Measurements from ENCODE around the gene RALY. TPM values are rescaled to one million over a fixed set of nuclear protein-coding genes. Genes with fewer than 3 reads are reported as not detected.

Gene RALY
- total RNA-seq, 2 donors from 2014 or later, result 104 to 166 TPM

DNA sequence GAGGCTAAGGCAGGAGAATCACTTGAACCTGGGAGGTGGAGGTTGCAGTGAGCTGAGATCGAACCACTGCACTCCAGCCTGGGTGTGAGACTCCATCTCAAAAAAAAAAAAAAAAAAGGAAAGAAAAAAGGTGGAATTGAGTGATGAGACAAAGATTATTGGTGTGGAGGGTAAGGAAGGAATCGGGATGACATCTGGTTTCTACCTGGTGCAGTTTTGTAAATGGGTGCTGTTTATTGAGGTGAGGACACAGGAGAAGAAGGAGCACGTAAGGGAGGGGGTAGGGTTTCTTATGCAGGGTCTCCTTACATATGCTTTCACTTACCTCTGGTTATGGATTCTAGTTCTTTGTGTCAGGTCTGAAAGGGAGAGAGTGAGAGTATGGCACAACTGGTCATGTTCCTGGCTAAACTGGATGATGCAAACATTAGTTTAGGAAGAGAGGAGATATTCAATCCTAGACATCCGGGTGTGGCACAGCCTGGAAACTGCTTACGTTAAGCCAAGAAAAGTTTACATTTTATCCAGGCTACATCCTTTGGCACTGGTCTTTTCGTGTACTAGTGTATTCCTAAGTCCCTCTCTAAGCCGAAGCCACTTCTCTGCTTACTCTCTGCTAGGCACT lies 5.4 kb downstream of the RALY start:
- no peaks in the 10 kb centered on the region for H3K9me3 ChIP-seq
- ATAC-seq (ENCODE audit: insufficient number of reproducible peaks, low FRiP score, low read depth) (no peak), DNase-seq (ENCODE audit: low spot score) (no peak)
- no peaks in the 10 kb centered on the region for H3K27me3 ChIP-seq (replicated peaks; ENCODE audit: insufficient read depth)
- no peak overlapping the region for H3K27ac ChIP-seq
- no peak overlapping the region for H3K4me3 ChIP-seq
- no peaks in the 10 kb centered on the region for H3K36me3 ChIP-seq
- H3K4me1 ChIP-seq (ENCODE audit: control insufficient read depth in 1 of 2, low read depth in 2 of 2), result peaks cover 42 to 71% of the 10 kb centered on the region in 2 donors
- TF ChIP-seq, protein P1, sequence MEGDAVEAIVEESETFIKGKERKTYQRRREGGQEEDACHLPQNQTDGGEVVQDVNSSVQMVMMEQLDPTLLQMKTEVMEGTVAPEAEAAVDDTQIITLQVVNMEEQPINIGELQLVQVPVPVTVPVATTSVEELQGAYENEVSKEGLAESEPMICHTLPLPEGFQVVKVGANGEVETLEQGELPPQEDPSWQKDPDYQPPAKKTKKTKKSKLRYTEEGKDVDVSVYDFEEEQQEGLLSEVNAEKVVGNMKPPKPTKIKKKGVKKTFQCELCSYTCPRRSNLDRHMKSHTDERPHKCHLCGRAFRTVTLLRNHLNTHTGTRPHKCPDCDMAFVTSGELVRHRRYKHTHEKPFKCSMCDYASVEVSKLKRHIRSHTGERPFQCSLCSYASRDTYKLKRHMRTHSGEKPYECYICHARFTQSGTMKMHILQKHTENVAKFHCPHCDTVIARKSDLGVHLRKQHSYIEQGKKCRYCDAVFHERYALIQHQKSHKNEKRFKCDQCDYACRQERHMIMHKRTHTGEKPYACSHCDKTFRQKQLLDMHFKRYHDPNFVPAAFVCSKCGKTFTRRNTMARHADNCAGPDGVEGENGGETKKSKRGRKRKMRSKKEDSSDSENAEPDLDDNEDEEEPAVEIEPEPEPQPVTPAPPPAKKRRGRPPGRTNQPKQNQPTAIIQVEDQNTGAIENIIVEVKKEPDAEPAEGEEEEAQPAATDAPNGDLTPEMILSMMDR (IDR thresholded peaks at IDR 0.05), result no peak

DNA sequence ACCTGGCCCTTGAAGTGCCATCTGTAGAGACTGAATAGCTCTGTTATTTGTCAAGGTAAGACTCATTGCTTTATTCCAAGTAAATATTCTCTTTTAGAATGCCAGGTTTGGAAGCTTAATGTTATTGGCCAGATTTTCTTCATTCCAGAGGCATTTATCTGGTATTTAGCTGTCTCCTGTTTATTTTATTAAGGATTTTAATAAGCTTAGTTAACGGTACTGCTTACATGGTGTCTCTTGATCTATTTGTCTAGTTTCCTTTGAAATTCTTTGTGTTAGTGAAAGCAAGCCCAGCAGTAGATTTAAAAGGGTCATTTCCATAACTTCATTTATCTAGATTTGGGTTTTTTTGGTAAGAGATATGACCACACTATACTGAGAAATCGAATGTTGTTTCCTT lies 7.7 kb downstream of the RALY start:
- no peaks in the 10 kb centered on the region for H3K9me3 ChIP-seq
- H3K4me1 ChIP-seq (ENCODE audit: control insufficient read depth in 1 of 2, low read depth in 2 of 2), result peaks cover 31 to 55% of the 10 kb centered on the region in 2 donors
- DNase-seq (ENCODE audit: low spot score) (no peak), ATAC-seq (ENCODE audit: insufficient number of reproducible peaks, low FRiP score, low read depth) (no peak)
- no peaks in the 10 kb centered on the region for H3K27me3 ChIP-seq (replicated peaks; ENCODE audit: insufficient read depth)
- TF ChIP-seq, protein P1 (IDR thresholded peaks at IDR 0.05), result no peak
- H3K36me3 ChIP-seq, result no peaks in the 10 kb centered on the region
- no peak overlapping the region for H3K27ac ChIP-seq
- H3K4me3 ChIP-seq, result no peak overlapping the region

DNA sequence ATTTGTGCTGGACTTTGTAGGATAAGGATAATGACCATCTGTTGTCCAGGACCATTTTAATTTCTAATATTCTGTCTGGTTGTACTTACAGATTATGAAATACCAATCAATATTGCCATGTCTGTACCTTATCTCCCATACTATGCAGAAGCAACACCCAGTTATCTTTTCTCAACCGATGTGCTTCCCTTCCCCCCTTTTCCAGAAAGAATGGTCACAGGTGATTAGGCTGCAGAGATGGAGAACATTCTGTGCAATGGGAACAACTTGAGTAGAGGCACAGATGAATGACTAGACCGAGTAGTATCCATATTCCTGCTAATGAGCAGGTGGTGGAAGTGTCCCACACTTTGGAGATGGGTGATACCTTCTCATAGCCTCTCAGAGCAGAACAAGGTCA lies 10.5 kb downstream of the RALY start:
- Histone ChIP-seq H3K27me3 (replicated peaks; ENCODE audit: insufficient read depth) (no peaks in the 10 kb centered on the region), H3K4me3 (no peak overlapping the region), H3K4me1 (ENCODE audit: control insufficient read depth in 1 of 2, low read depth in 2 of 2) (peaks cover 18 to 39% of the 10 kb centered on the region in 2 donors), H3K27ac (no peak overlapping the region), H3K36me3 (no peaks in the 10 kb centered on the region), H3K9me3 (no peaks in the 10 kb centered on the region)
- ATAC-seq (ENCODE audit: insufficient number of reproducible peaks, low FRiP score, low read depth), result no peak
- TF ChIP-seq, protein P1 (IDR thresholded peaks at IDR 0.05), result no peak
- DNase-seq (ENCODE audit: low spot score), result no peak

DNA sequence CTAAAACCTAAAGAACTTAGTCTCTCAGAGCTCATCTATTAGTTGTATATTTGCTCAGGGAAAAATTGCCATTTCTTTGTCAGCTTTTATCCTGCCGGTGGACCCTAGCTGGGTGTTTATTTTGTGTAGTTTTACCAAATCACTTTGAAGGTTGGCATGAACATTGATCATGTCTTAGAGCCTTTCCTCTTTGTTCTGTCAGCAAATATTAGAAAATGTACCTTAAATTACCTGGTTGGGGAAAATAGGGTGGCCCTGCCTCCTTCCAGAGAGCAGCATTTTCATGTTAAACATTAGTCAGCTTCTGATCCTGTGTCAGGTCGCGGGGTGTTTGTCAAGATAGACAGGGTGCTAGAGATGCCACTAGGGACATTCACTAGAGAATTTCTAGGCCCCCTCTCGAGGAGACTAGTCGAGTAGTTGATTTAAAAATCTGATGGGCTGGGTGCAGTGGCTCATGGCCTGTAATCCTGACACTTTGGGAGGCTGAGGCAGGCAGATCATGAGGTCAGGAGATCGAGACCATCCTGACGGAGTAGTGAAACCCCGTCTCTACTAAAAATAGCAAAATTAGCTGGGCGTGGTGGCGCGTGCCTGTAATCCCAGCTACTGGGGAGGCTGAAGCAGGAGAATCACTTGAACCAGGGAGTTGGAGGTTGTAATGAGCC lies 11.2 kb downstream of the RALY start:
- Histone ChIP-seq H3K9me3 (no peaks in the 10 kb centered on the region), H3K4me1 (ENCODE audit: control insufficient read depth in 1 of 2, low read depth in 2 of 2) (peaks cover 21 to 39% of the 10 kb centered on the region in 2 donors)

DNA sequence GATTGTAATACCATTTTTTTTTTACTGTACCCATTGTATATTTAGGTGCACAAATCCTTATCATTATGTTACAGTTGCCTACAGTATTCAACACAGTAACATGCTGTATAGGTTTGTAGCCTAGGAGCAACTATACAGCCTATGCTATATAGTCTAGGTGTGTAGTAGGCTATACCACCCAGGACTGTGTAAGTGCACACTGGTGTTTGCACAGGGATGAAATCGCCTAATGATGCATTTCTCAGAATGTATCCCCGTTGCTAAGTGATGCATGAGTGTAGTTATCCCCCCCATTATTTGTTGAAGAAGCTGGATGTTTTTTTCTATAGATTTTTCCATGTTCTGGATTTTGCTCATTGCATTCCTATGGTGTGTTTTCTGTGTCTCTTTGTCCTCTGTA lies 12.9 kb downstream of the RALY start:
- Histone ChIP-seq H3K4me1 (ENCODE audit: control insufficient read depth in 1 of 2, low read depth in 2 of 2) (peaks cover 13 to 37% of the 10 kb centered on the region in 2 donors), H3K4me3 (no peak overlapping the region), H3K36me3 (no peaks in the 10 kb centered on the region), H3K27me3 (replicated peaks; ENCODE audit: insufficient read depth) (no peaks in the 10 kb centered on the region), H3K27ac (no peak overlapping the region), H3K9me3 (no peaks in the 10 kb centered on the region)
- TF ChIP-seq, protein P1 (IDR thresholded peaks at IDR 0.05), result no peak
- ATAC-seq (ENCODE audit: insufficient number of reproducible peaks, low FRiP score, low read depth), result no peak
- DNase-seq (ENCODE audit: low spot score), result no peak

More for the DNA sequence above, 11.2 kb downstream of the RALY start:
- Histone ChIP-seq H3K36me3 (no peaks in the 10 kb centered on the region), H3K27ac (no peak overlapping the region), H3K27me3 (replicated peaks; ENCODE audit: insufficient read depth) (no peaks in the 10 kb centered on the region), H3K4me3 (no peak overlapping the region)
- TF ChIP-seq, protein P1 (IDR thresholded peaks at IDR 0.05), result no peak
- DNase-seq (ENCODE audit: low spot score) (no peak), ATAC-seq (ENCODE audit: insufficient number of reproducible peaks, low FRiP score, low read depth) (no peak)
